Mesodermal cell (in vitro differentiated cells): ENCODE results near the gene PITPNC1.

Experiments used
- H3K27ac ChIP-seq: 2 replicates; pipeline ENCODE4 v1.7.0; 2013; ENCODE audit warnings: mild to moderate bottlenecking, low read depth, low read length, moderate library complexity; ENCODE audit not compliant: severe bottlenecking
- H3K36me3 ChIP-seq: 2 replicates; pipeline ENCODE4 v1.7.1; 2013; ENCODE audit warnings: mild to moderate bottlenecking, low read length, moderate library complexity; ENCODE audit not compliant: control insufficient read depth, insufficient read depth
- H3K4me1 ChIP-seq: one replicate; pipeline ENCODE4 v1.7.1; 2013; ENCODE audit warnings: mild to moderate bottlenecking, low read length; ENCODE audit not compliant: insufficient read depth, control insufficient read depth, poor library complexity, severe bottlenecking
- H3K4me3 ChIP-seq: 2 replicates; pipeline ENCODE4 v1.7.0; 2013; ENCODE audit warnings: low read length, control low read depth, mild to moderate bottlenecking; ENCODE audit not compliant: insufficient read depth, poor library complexity, severe bottlenecking; ENCODE audit errors: extremely low read depth
- H3K9me3 ChIP-seq: 2 replicates; pipeline ENCODE4 v1.7.1; 2013; ENCODE audit warnings: mild to moderate bottlenecking, low read length, moderate library complexity; ENCODE audit not compliant: control insufficient read depth
- WGBS, 2 experiments: methylation state at CpG; one replicate each; pipeline ENCODE4 v1.1.5; 2013; ENCODE audit warnings: missing lambda C conversion rate in 2 of 2; ENCODE audit not compliant: insufficient coverage in 2 of 2; 5-methylcytosine and 5-hydroxymethylcytosine counted together

The PITPNC1 gene

DNA sequence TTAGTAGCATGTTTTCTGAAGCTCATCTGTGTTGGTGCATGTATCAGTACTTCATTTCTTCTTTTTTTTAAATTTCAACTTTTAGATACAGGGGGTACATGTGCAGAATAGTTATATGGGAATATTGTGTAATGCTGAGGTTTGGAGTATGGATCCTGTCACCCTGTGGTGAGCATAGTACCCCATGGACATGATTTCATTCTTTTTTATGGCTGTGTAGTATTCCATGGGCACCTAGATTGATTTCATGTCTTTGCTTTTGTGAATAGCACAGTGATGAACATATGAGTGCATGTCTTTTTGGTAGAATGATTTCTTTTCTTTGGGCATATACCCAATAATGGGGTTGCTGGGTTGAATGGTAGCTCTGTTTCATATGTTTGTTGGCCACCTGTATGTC lies 285.6 kb downstream of the PITPNC1 start:
- H3K27ac ChIP-seq: no peak overlapping the region
- H3K4me3 ChIP-seq: no peak overlapping the region
- H3K4me1 ChIP-seq: no peaks in the 10 kb centered on the region
- no peaks in the 10 kb centered on the region for H3K36me3 ChIP-seq
- no peaks in the 10 kb centered on the region for H3K9me3 ChIP-seq

- H3K36me3 ChIP-seq: no peaks in the 10 kb centered on the region
- no peaks in the 10 kb centered on the region for H3K4me1 ChIP-seq
- H3K4me3 ChIP-seq: no peak overlapping the region
- 83 to 96% methylated on average over 6 to 9 of the region's 9 CpGs for WGBS, 2 experiments
- no peak overlapping the region for H3K27ac ChIP-seq
- H3K9me3 ChIP-seq: no peaks in the 10 kb centered on the region
These were observed 286.4 kb downstream of the PITPNC1 start for GRCh38 chr17:67663457-67663856.

DNA sequence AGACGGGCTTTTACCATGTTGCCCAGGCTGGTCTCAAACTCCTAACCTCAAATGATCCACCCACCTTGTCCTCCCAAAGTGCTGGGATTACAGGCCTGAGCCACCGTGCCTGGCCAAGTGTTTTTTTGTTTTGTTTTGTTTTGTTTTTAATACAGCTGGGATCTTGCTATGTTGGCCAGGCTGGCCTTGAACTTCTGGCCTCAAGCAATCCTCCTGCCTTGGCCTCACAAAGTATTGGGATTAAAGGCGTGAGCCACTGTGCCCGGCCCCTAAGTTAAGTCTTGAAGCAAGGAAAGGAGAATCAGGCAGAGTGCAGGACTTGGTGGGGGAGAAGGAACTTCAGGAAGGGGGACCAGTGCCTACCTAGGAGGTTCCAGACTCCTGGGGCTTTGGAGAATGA lies 288.9 kb downstream of the PITPNC1 start:
- no peak overlapping the region for H3K27ac ChIP-seq
- H3K9me3 ChIP-seq: no peaks in the 10 kb centered on the region
- peaks cover 3% of the 10 kb centered on the region for H3K36me3 ChIP-seq
- no peak overlapping the region for H3K4me3 ChIP-seq
- H3K4me1 ChIP-seq: no peaks in the 10 kb centered on the region
- 100% methylated on average over 3 of the region's 4 CpGs for WGBS, 2 experiments

GRCh38 chr17:67666710-67667109 lies 289.6 kb downstream of the PITPNC1 start:
- no peak overlapping the region for H3K4me3 ChIP-seq
- H3K27ac ChIP-seq: no peak overlapping the region
- no peaks in the 10 kb centered on the region for H3K4me1 ChIP-seq
- H3K36me3 ChIP-seq: peaks cover 3% of the 10 kb centered on the region
- H3K9me3 ChIP-seq: no peaks in the 10 kb centered on the region
- WGBS, 2 experiments: 92% methylated on average over 2 of the region's 2 CpGs; no CpG with 5 or more reads in 1 of the 2 experiments

DNA sequence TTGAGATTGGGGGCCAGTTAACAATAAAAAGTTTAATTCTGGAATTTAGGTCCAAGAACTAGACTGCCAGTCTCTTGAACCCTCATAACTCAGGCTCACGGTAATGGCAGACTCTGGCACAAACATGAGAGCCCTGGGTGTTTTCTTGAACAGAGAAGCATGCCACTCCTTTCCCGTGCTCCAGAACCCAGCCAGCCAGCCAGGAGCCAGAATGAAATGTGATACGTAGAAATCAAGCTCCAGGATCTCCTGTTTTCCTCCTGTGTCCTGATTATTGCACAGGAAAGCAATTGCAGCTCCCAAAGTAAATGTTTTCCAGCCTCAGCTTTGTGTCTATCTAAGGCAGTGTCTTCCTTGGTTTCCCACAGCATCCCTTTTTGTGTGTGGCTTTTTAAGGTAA lies 294.4 kb downstream of the PITPNC1 start:
- no peaks in the 10 kb centered on the region for H3K9me3 ChIP-seq
- H3K27ac ChIP-seq: no peak overlapping the region
- H3K36me3 ChIP-seq: peaks cover 7% of the 10 kb centered on the region
- WGBS, 2 experiments: 91 to 97% methylated on average over 3 of the region's 3 CpGs
- no peaks in the 10 kb centered on the region for H3K4me1 ChIP-seq
- H3K4me3 ChIP-seq: no peak overlapping the region

DNA sequence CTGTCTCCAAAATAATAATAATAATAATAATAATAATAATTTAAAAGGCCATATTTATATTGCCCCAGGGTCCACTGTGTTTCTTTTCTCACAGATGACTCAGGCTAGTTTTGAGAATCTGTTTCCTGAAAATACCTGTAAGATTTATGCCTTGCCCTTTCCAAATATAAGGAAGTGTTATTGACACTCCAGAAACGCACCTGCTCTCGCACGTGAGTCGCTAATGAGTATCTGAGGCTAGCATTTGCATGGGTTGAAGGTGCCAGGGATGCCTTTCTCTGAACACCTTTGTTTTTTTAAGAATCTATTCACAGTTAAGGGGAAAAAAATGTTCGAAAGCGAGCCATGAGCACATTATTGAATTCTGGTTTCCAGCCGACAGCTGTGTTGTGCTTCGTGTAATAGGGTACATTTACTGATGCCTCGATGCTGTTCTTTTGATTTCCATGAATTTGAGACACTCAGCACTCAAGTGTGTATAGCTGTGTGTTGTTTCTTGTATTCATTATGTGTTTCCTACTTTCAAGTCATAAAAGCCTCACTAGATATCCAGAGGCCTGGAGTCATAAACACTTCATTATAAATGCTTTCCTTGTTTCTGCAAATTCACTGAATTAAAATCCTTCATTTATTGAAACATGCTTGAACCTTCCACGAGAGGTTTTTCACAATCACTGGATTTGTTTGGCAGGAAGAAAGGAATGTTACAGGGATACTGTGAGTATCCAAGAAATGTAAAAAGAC lies 295.7 kb downstream of the PITPNC1 start:
- 94 to 99% methylated on average over 9 of the region's 10 CpGs for WGBS, 2 experiments
- Histone ChIP-seq H3K36me3 (peaks cover 7% of the 10 kb centered on the region), H3K9me3 (no peaks in the 10 kb centered on the region), H3K4me1 (no peaks in the 10 kb centered on the region), H3K27ac (no peak overlapping the region), H3K4me3 (no peak overlapping the region)

- Histone ChIP-seq H3K9me3 (no peaks in the 10 kb centered on the region), H3K4me3 (no peak overlapping the region), H3K36me3 (peaks cover 4% of the 10 kb centered on the region), H3K4me1 (no peaks in the 10 kb centered on the region), H3K27ac (no peak overlapping the region)
- WGBS, 2 experiments: 80 to 100% methylated on average over 1 to 2 of the region's 4 CpGs
These were observed 298.4 kb downstream of the PITPNC1 start for GRCh38 chr17:67675481-67675880.

DNA sequence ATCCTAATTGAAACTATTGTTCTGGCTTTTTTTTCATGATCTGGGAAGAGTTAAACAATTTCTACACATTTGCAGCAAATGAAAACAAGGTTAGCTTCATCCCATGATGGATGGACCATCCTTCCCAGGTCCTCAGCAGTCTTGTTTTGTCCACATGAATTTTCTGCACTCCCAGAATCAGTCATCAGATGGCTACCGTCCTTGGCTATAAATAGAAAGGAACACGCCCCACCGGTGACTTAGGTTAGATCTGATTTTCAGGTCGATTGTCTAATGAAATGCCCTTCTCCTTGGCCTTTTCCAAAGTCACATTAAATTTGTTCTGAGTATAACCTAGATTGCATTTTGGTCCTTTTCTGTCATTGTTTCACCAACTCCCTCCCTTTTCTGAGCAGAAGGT lies 299.2 kb downstream of the PITPNC1 start:
- 94 to 97% methylated on average over 4 of the region's 4 CpGs for WGBS, 2 experiments
- H3K4me3 ChIP-seq: no peak overlapping the region
- H3K36me3 ChIP-seq: peaks cover 4% of the 10 kb centered on the region
- no peaks in the 10 kb centered on the region for H3K4me1 ChIP-seq
- H3K27ac ChIP-seq: no peak overlapping the region
- no peaks in the 10 kb centered on the region for H3K9me3 ChIP-seq

GRCh38 chr17:67678414-67678813 lies 301.3 kb downstream of the PITPNC1 start:
- H3K36me3 ChIP-seq: peaks cover 4% of the 10 kb centered on the region
- no peak overlapping the region for H3K4me3 ChIP-seq
- WGBS, 2 experiments: 100% methylated on average over 2 of the region's 2 CpGs
- no peaks in the 10 kb centered on the region for H3K9me3 ChIP-seq
- no peak overlapping the region for H3K27ac ChIP-seq
- no peaks in the 10 kb centered on the region for H3K4me1 ChIP-seq

- no peak overlapping the region for H3K27ac ChIP-seq
- no peaks in the 10 kb centered on the region for H3K9me3 ChIP-seq
- WGBS, 2 experiments: no CpG with 5 or more reads among the region's 2 CpGs
- H3K4me3 ChIP-seq: no peak overlapping the region
- peaks cover 4% of the 10 kb centered on the region for H3K36me3 ChIP-seq
- no peaks in the 10 kb centered on the region for H3K4me1 ChIP-seq
These were observed 302.1 kb downstream of the PITPNC1 start for GRCh38 chr17:67679225-67679624.

- H3K4me1 ChIP-seq: no peaks in the 10 kb centered on the region
- H3K27ac ChIP-seq: no peak overlapping the region
- H3K4me3 ChIP-seq: no peak overlapping the region
- H3K36me3 ChIP-seq: peaks cover 4% of the 10 kb centered on the region
- WGBS, 2 experiments: 88 to 94% methylated on average over 6 of the region's 6 CpGs
- H3K9me3 ChIP-seq: no peaks in the 10 kb centered on the region
These were observed 302.6 kb downstream of the PITPNC1 start for GRCh38 chr17:67679721-67680120.
